ENCODE measurements around the gene LDHAL6A.

The LDHAL6A gene

DNA sequence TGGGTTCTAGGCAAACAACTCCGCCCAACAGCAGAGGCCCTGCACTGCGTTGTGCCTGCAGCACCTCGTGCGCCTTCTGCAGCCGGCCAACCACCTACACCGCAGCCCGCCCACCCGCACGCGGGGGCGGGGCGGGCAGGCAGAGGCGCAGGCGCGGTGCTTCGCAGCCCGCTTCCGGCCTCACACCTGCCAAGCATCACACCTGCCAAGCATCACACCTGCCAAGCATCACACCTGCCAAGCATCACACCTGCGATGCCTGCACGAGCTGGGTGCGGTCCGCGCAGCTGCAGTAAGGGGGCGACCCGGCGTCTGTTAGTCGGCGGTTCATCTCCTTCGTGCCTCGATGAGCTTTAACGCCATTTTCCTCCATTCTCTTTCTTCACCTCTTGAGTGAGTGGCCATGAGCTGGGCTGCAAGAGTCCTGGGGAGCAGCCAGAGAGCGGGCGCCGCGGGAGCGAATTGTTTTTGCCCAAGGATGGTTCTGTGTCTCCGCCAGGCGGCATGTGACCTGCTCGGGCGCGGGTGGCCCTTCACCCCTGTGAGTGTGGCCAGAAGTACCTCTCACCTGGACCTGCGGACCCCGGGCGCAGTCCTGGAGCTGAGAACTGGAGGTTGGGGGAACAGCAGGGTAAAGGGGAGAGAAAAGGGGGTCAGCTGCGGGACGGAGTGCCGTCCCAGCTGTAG is at the start of gene LDHAL6A:
Gene LDHAL6A, plus strand, starts transcription at position 171 of the 687 bp plus-strand sequence. CDS start 825 bp downstream, outside the sequence.
- TF ChIP-seq, protein P1, sequence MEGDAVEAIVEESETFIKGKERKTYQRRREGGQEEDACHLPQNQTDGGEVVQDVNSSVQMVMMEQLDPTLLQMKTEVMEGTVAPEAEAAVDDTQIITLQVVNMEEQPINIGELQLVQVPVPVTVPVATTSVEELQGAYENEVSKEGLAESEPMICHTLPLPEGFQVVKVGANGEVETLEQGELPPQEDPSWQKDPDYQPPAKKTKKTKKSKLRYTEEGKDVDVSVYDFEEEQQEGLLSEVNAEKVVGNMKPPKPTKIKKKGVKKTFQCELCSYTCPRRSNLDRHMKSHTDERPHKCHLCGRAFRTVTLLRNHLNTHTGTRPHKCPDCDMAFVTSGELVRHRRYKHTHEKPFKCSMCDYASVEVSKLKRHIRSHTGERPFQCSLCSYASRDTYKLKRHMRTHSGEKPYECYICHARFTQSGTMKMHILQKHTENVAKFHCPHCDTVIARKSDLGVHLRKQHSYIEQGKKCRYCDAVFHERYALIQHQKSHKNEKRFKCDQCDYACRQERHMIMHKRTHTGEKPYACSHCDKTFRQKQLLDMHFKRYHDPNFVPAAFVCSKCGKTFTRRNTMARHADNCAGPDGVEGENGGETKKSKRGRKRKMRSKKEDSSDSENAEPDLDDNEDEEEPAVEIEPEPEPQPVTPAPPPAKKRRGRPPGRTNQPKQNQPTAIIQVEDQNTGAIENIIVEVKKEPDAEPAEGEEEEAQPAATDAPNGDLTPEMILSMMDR (IDR thresholded peaks at IDR 0.05): no peak

GRCh38 chr11:18408558-18409291 is 46.9 kb upstream of the LDHAL6A start:
- TF ChIP-seq, protein P1 (IDR thresholded peaks at IDR 0.05): no peak

DNA sequence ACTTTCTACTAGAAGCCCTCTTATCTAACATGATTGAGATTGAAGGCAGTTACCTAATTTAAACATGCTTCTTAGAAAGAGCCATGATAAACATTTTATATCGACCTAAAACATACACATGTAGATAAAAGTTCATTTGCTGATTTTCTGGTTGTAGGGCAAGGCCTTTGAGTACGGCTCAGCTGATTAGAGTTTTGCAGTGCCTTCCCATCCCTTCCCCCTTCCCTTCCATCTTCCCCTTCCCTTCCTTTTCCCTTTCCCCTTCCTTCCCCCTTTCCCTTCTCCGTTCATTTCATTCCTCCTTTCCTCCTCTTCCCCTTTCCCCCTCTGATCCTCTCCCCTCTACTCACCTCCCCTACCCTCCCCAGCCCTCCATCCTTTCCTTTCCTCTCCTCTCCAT is 39.2 kb upstream of the LDHAL6A start:
- TF ChIP-seq, protein P1 (IDR thresholded peaks at IDR 0.05): no peak

- TF ChIP-seq, protein P1 (IDR thresholded peaks at IDR 0.05): no peak
Measured at GRCh38 chr11:18419040-18419439, 36.6 kb upstream of the LDHAL6A start.

DNA sequence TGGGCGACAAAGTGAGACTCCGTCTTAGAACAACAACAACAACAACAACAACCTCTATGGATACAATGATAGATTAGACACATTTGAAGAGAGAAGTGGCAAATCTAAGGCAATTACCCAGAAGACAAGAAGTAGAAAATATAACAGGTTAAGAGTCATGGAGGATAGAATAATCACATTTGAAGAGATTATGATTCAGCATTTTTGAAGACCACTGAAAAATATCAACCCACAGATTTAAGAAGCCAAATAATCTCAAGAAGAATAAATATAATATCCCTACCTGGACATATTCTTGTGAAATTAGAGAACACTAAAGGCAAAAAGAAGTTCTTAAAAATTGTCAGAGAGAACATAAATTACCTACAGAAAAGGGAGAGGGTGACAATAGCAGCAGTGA is 35.6 kb upstream of the LDHAL6A start:
- TF ChIP-seq, protein P1 (IDR thresholded peaks at IDR 0.05): no peak

- TF ChIP-seq, protein P1 (IDR thresholded peaks at IDR 0.05): no peak
Measured at GRCh38 chr11:18427240-18427639, 28.4 kb upstream of the LDHAL6A start.

DNA sequence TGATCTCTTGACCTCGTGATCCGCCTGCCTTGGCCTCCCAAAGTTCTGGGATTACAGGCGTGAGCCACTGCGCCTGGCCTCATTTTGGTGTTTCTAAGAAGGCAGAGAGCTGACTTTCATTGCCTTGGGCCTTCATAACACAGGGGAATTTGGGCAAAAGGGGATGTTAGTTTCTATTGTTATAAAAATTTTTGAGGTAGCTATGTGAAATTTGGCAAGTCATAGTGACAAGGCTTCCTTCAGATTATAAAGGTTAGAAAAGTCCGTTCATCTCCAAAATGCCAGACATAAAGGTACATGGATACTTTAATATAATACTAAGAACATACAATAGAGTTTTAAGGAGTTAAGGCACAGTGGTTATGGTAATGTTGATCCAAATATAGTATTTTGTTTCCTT is 26.3 kb upstream of the LDHAL6A start:
- TF ChIP-seq, protein P1 (IDR thresholded peaks at IDR 0.05): no peak

Data from LNCAP (cell line).